Kasumi-1 (cell line): ENCODE data around the gene ANK3.

ENCODE experiments used
- DNase-seq, 2 experiments: peaks; one replicate each; lab custom pipeline; 2025; lab: John Stamatoyannopoulos, UW

ANK3 gene

GRCh38 chr10:60277656-60278055 lies 112.0 kb downstream of the ANK3 start:
- DNase-seq = no peak

GRCh38 chr10:60276232-60276631 lies 113.4 kb downstream of the ANK3 start:
- no peak for DNase-seq

GRCh38 chr10:60271319-60272040 lies 118.2 kb downstream of the ANK3 start:
- DNase-seq = peak; percentile 92 to 95

- no peak for DNase-seq
These were observed 119.2 kb downstream of the ANK3 start for GRCh38 chr10:60270426-60270825.

GRCh38 chr10:60267802-60268201 lies 121.9 kb downstream of the ANK3 start:
- DNase-seq = no peak

- no peak for DNase-seq
These were observed 123.2 kb downstream of the ANK3 start for GRCh38 chr10:60266513-60266912.

- no peak for DNase-seq
These were observed 127.0 kb downstream of the ANK3 start for GRCh38 chr10:60262647-60263126.

- no peak for DNase-seq
These were observed 129.4 kb downstream of the ANK3 start for GRCh38 chr10:60260321-60260720.

- DNase-seq = no peak
These were observed 131.3 kb downstream of the ANK3 start for GRCh38 chr10:60258429-60258797.

- DNase-seq = no peak
These were observed 131.8 kb downstream of the ANK3 start for GRCh38 chr10:60257767-60258428.

- DNase-seq = no peak
These were observed 134.9 kb downstream of the ANK3 start for GRCh38 chr10:60254776-60255175.

- no peak for DNase-seq
These were observed 136.2 kb downstream of the ANK3 start for GRCh38 chr10:60253484-60253883.

- no peak for DNase-seq
These were observed 137.0 kb downstream of the ANK3 start for GRCh38 chr10:60252688-60253087.

GRCh38 chr10:60246382-60246781 lies 143.3 kb downstream of the ANK3 start:
- no peak for DNase-seq

- DNase-seq = no peak
These were observed 150.4 kb downstream of the ANK3 start for GRCh38 chr10:60239228-60239627.

- no peak for DNase-seq
These were observed 150.9 kb downstream of the ANK3 start for GRCh38 chr10:60238759-60239100.

GRCh38 chr10:60237977-60238758 lies 151.5 kb downstream of the ANK3 start:
- no peak for DNase-seq

- peak; percentile 86 to 88 for DNase-seq
These were observed 152.7 kb downstream of the ANK3 start for GRCh38 chr10:60236869-60237524.

GRCh38 chr10:60235001-60235400 lies 154.7 kb downstream of the ANK3 start:
- DNase-seq = no peak

GRCh38 chr10:60234551-60234950 lies 155.1 kb downstream of the ANK3 start:
- DNase-seq = no peak

- DNase-seq = no peak
These were observed 158.8 kb downstream of the ANK3 start for GRCh38 chr10:60230892-60231291.

GRCh38 chr10:60224066-60224705 lies 165.5 kb downstream of the ANK3 start:
- no peak for DNase-seq
